ENCODE data around the gene ADGRF1. TPM values are rescaled to one million over a fixed set of nuclear protein-coding genes. Genes with fewer than 3 reads are reported as not detected.
"Not testable (repeated sequence)": the region's sequence is repeated elsewhere in the genome, so short reads cannot be mapped to it uniquely, and the experiment has no call there.

ADGRF1 gene
- total RNA-seq, 2 donors from 2014 or later, result 1.7 to 2.0 TPM

DNA sequence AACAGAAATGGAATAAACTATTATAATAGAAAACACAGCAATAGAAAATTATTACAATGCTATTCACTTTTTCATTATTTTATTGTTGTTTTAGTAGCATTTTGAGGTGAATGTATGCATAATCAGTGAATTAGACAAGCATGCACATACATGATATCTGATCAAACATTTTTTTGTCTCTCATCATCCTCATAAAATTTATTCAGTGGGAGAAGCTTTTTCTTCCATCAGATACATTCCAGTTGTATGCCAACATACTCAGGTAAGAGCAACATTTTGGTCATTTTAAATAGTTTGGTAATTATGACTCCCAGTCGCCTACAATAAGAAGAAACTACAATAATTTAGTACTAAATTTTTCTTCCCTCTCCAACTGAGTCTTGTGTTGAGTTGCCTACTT lies 44.5 kb downstream of the ADGRF1 start:
- TF ChIP-seq, protein P1, sequence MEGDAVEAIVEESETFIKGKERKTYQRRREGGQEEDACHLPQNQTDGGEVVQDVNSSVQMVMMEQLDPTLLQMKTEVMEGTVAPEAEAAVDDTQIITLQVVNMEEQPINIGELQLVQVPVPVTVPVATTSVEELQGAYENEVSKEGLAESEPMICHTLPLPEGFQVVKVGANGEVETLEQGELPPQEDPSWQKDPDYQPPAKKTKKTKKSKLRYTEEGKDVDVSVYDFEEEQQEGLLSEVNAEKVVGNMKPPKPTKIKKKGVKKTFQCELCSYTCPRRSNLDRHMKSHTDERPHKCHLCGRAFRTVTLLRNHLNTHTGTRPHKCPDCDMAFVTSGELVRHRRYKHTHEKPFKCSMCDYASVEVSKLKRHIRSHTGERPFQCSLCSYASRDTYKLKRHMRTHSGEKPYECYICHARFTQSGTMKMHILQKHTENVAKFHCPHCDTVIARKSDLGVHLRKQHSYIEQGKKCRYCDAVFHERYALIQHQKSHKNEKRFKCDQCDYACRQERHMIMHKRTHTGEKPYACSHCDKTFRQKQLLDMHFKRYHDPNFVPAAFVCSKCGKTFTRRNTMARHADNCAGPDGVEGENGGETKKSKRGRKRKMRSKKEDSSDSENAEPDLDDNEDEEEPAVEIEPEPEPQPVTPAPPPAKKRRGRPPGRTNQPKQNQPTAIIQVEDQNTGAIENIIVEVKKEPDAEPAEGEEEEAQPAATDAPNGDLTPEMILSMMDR (IDR thresholded peaks at IDR 0.05), result no peak
- H3K27me3 ChIP-seq, result no peaks in the 10 kb centered on the region
- no peak overlapping the region for H3K4me3 ChIP-seq
- no peaks in the 10 kb centered on the region for H3K4me1 ChIP-seq
- no peaks in the 10 kb centered on the region for H3K36me3 ChIP-seq
- no peak overlapping the region for H3K27ac ChIP-seq
- intact Hi-C loops (cut with DNase I), result loop anchor here (10.0 kb wide), 2 partner anchors 47 to 573 kb away; partner anchors contain the start of gene ADGRF1
- no peaks in the 10 kb centered on the region for H3K9me3 ChIP-seq
- H3K9ac ChIP-seq (ENCODE audit: low read depth in 2 of 2, low read length in 2 of 2), result no peak overlapping the region
- no peak for DNase-seq

DNA sequence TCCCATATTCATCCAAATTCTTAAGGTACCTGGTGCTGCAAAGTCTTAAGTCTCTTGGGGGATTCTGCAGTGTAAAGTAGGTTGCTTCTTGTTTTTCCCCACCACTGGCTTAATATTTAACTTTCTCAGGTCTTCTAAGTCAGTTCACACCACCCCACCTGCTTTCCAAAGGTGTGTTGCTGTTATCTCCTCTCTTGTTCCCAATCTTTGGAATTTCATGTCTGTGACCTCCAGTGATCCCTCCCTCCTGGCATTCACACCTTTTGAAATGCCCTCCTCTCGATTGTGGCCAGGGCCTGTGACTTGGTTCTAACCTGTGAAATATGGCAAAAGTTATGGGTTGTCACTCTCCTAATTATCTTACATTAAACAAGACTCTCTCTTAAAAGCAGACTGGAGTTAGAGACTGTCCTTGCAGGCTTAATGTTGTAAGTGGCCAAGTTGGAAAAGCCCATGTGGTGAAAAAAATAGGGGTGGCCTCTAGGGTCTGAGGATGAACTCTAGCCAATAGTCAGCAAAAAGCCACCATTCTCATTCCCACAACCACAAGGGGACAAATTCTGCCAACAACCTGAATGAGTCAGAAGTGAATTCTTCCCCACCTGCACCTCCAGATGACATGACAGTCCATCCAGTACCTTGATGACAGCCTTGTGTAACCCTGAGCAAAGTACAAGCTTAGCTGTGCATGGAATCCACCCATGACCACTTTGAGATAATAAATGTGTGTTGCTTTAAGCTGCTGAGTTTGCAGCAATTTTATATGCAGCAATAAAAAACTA lies 45.1 kb downstream of the ADGRF1 start:
- no peaks in the 10 kb centered on the region for H3K9me3 ChIP-seq
- H3K9ac ChIP-seq (ENCODE audit: low read depth in 2 of 2, low read length in 2 of 2), result no peak overlapping the region
- no peak overlapping the region for H3K4me3 ChIP-seq
- DNase-seq, result peak; percentile 37
- H3K4me1 ChIP-seq, result no peaks in the 10 kb centered on the region
- no peak overlapping the region for H3K27ac ChIP-seq
- H3K36me3 ChIP-seq, result no peaks in the 10 kb centered on the region
- TF ChIP-seq, protein P1 (IDR thresholded peaks at IDR 0.05), result no peak
- intact Hi-C loops (cut with DNase I), result loop anchor here (10.0 kb wide), 2 partner anchors 48 to 572 kb away; partner anchors contain the start of gene ADGRF1
- H3K27me3 ChIP-seq, result no peaks in the 10 kb centered on the region

DNA sequence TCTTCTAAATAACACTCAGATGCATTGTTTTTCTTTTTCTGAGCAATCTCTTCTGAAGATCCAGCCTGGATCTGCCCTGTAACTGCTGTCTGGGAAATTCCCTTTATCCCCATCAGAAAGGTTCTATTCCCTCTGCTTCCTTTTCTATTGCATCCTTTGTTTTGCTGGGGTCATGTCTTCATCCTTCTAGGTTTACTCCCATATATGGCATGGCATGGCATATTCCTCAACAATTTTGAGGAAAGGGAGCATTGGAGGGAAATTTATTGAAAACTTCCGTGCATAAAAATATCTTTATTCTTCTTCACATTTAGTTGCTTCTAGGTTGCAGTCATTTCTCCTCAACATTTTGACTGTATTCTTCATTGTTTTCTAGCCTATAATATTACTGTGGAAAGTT lies 47.2 kb downstream of the ADGRF1 start:
- intact Hi-C loops (cut with DNase I), result loop anchor here (10.0 kb wide), 2 partner anchors 50 to 570 kb away; partner anchors contain the start of gene ADGRF1
- no peak for DNase-seq
- TF ChIP-seq, protein P1 (IDR thresholded peaks at IDR 0.05), result no peak
- Histone ChIP-seq H3K4me3 (no peak overlapping the region), H3K36me3 (no peaks in the 10 kb centered on the region), H3K27ac (no peak overlapping the region), H3K4me1 (no peaks in the 10 kb centered on the region), H3K9ac (ENCODE audit: low read depth in 2 of 2, low read length in 2 of 2) (no peak overlapping the region), H3K9me3 (no peaks in the 10 kb centered on the region), H3K27me3 (no peaks in the 10 kb centered on the region)

DNA sequence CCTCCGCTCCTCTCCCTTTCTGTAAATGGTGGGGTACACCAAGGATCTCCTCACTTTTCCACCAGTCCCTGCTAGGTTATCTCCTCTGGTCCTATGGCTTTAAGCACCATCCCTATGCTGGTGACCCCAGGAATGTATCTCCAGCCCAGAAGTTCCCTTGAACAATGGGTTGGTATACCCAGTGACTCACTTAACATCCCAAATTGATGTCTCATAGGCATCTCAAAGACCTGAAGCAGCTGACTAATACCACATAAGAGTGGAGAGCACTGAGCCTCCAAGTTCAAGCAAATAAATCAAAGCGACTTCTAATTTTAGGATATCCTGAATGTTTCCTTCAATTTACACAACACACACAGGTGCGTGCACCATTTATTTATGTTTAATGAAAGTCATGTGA lies 48.3 kb downstream of the ADGRF1 start:
- Histone ChIP-seq H3K27me3 (no peaks in the 10 kb centered on the region), H3K4me1 (no peaks in the 10 kb centered on the region), H3K27ac (no peak overlapping the region), H3K9me3 (no peaks in the 10 kb centered on the region), H3K9ac (ENCODE audit: low read depth in 2 of 2, low read length in 2 of 2) (no peak overlapping the region), H3K4me3 (no peak overlapping the region), H3K36me3 (no peaks in the 10 kb centered on the region)
- intact Hi-C loops (cut with DNase I), result loop anchor here (10.0 kb wide), 2 partner anchors 51 to 569 kb away; partner anchors contain the start of gene ADGRF1
- DNase-seq, result no peak
- TF ChIP-seq, protein P1 (IDR thresholded peaks at IDR 0.05), result no peak

DNA sequence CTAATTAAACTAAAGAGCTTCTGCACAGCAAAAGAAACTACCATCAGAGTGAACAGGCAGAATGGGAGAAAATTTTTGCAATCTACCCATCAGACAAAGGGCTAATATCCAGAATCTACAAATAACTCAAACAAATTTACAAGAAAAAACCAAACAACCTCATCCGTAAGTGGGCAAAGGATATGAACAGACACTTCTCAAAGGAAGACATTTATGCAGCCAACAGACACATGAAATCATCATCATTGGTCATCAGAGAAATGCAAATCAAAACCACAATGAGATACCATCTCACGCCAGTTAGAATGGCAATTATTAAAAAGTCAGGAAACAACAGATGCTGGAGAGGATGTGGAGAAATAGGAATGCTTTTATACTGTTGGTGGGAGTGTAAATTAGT lies 49.7 kb downstream of the ADGRF1 start:
- DNase-seq; H3K4me1 ChIP-seq; H3K27ac ChIP-seq; H3K9me3 ChIP-seq; H3K27me3 ChIP-seq; H3K36me3 ChIP-seq; H3K4me3 ChIP-seq; H3K9ac ChIP-seq (ENCODE audit: low read depth in 2 of 2, low read length in 2 of 2): not testable (repeated sequence)
- intact Hi-C loops (cut with DNase I), result loop anchor here (10.0 kb wide), 2 partner anchors 52 to 568 kb away; partner anchors contain the start of gene ADGRF1

Measured in colonic mucosa (tissue), 4 donors.